ENCODE results near the gene CACNA1D. TPM values are rescaled to one million over a fixed set of nuclear protein-coding genes. Genes with fewer than 3 reads are reported as not detected.

Gene CACNA1D
- total and polyA plus RNA-seq, 2 donors (not counting 1 experiment from before 2014, with no cell fraction given) = 0.17 to 0.37 TPM

GRCh38 chr3:53588122-53588521 is 93.7 kb downstream of the CACNA1D start:
- no peak overlapping the region for H2AFZ ChIP-seq (ENCODE audit: low read length)
- no peaks in the 10 kb centered on the region for H3K27me3 ChIP-seq (ENCODE audit: control insufficient read depth, insufficient read depth, low read length)
- H3K4me3 ChIP-seq (replicated peaks in 1 of 4; ENCODE audit: control extremely low read depth in 1 of 4, insufficient read depth in 1 of 4, low read depth in 3 of 4, low read length in 4 of 4) = no peak overlapping the region
- no peak overlapping the region for H3K9ac ChIP-seq (ENCODE audit: insufficient read depth, low read length)
- no peaks in the 10 kb centered on the region for H4K20me1 ChIP-seq (ENCODE audit: control insufficient read depth, extremely low read depth, insufficient read depth, low read length)
- DNase-seq (ENCODE audit: low read depth in 2 of 2) = no peak
- H3K27ac ChIP-seq (ENCODE audit: insufficient read depth, low read length) = no peak overlapping the region
- H3K4me2 ChIP-seq (ENCODE audit: extremely low read depth, insufficient read depth, low read length) = no peak overlapping the region
- H3K9me3 ChIP-seq (ENCODE audit: control insufficient read depth, insufficient read depth, low read depth, low read length) = no peaks in the 10 kb centered on the region
- H3K36me3 ChIP-seq (ENCODE audit: control insufficient read depth, insufficient read depth, low read length) = no peaks in the 10 kb centered on the region
- no peaks in the 10 kb centered on the region for H3K79me2 ChIP-seq (ENCODE audit: control insufficient read depth, insufficient read depth, low read length)
- no peak for TF ChIP-seq CTCF (conservative IDR thresholded peaks at IDR 0.05 in 1 of 2, IDR thresholded peaks at IDR 0.05 in 1 of 2; ENCODE audit: low read depth in 1 of 2, low read length in 2 of 2)
- TF ChIP-seq EZH2 (IDR thresholded peaks at IDR 0.05; ENCODE audit: low read length, missing control alignments) = no peak
- H3K4me1 ChIP-seq (ENCODE audit: control insufficient read depth, extremely low read depth, insufficient read depth, low read length) = no peaks in the 10 kb centered on the region

GRCh38 chr3:53589201-53589600 is 94.8 kb downstream of the CACNA1D start:
- Histone ChIP-seq H4K20me1 (ENCODE audit: control insufficient read depth, extremely low read depth, insufficient read depth, low read length) (no peaks in the 10 kb centered on the region), H3K27me3 (ENCODE audit: control insufficient read depth, insufficient read depth, low read length) (no peaks in the 10 kb centered on the region), H3K79me2 (ENCODE audit: control insufficient read depth, insufficient read depth, low read length) (no peaks in the 10 kb centered on the region), H3K27ac (ENCODE audit: insufficient read depth, low read length) (no peak overlapping the region), H3K9me3 (ENCODE audit: control insufficient read depth, insufficient read depth, low read depth, low read length) (no peaks in the 10 kb centered on the region), H3K9ac (ENCODE audit: insufficient read depth, low read length) (no peak overlapping the region), H3K36me3 (ENCODE audit: control insufficient read depth, insufficient read depth, low read length) (no peaks in the 10 kb centered on the region), H2AFZ (ENCODE audit: low read length) (no peak overlapping the region), H3K4me2 (ENCODE audit: extremely low read depth, insufficient read depth, low read length) (no peak overlapping the region), H3K4me1 (ENCODE audit: control insufficient read depth, extremely low read depth, insufficient read depth, low read length) (no peaks in the 10 kb centered on the region), H3K4me3 (replicated peaks in 1 of 4; ENCODE audit: control extremely low read depth in 1 of 4, insufficient read depth in 1 of 4, low read depth in 3 of 4, low read length in 4 of 4) (no peak overlapping the region)
- no peak for TF ChIP-seq EZH2 (IDR thresholded peaks at IDR 0.05; ENCODE audit: low read length, missing control alignments)
- no peak for DNase-seq (ENCODE audit: low read depth in 2 of 2)

- H3K9ac ChIP-seq (ENCODE audit: insufficient read depth, low read length) = no peak overlapping the region
- no peak overlapping the region for H3K4me3 ChIP-seq (replicated peaks in 1 of 4; ENCODE audit: control extremely low read depth in 1 of 4, insufficient read depth in 1 of 4, low read depth in 3 of 4, low read length in 4 of 4)
- H4K20me1 ChIP-seq (ENCODE audit: control insufficient read depth, extremely low read depth, insufficient read depth, low read length) = no peaks in the 10 kb centered on the region
- no peak overlapping the region for H2AFZ ChIP-seq (ENCODE audit: low read length)
- TF ChIP-seq CTCF (conservative IDR thresholded peaks at IDR 0.05 in 1 of 2, IDR thresholded peaks at IDR 0.05 in 1 of 2; ENCODE audit: low read depth in 1 of 2, low read length in 2 of 2) = no peak
- no peak for TF ChIP-seq EZH2 (IDR thresholded peaks at IDR 0.05; ENCODE audit: low read length, missing control alignments)
- DNase-seq (ENCODE audit: low read depth in 2 of 2) = no peak
- no peaks in the 10 kb centered on the region for H3K9me3 ChIP-seq (ENCODE audit: control insufficient read depth, insufficient read depth, low read depth, low read length)
- H3K4me2 ChIP-seq (ENCODE audit: extremely low read depth, insufficient read depth, low read length) = no peak overlapping the region
- no peaks in the 10 kb centered on the region for H3K79me2 ChIP-seq (ENCODE audit: control insufficient read depth, insufficient read depth, low read length)
- H3K27ac ChIP-seq (ENCODE audit: insufficient read depth, low read length) = no peak overlapping the region
- no peaks in the 10 kb centered on the region for H3K27me3 ChIP-seq (ENCODE audit: control insufficient read depth, insufficient read depth, low read length)
- no peaks in the 10 kb centered on the region for H3K36me3 ChIP-seq (ENCODE audit: control insufficient read depth, insufficient read depth, low read length)
- no peaks in the 10 kb centered on the region for H3K4me1 ChIP-seq (ENCODE audit: control insufficient read depth, extremely low read depth, insufficient read depth, low read length)
Measured at GRCh38 chr3:53589806-53590205, 95.4 kb downstream of the CACNA1D start.
